Measurements from ENCODE around the gene NRL.

DNA sequence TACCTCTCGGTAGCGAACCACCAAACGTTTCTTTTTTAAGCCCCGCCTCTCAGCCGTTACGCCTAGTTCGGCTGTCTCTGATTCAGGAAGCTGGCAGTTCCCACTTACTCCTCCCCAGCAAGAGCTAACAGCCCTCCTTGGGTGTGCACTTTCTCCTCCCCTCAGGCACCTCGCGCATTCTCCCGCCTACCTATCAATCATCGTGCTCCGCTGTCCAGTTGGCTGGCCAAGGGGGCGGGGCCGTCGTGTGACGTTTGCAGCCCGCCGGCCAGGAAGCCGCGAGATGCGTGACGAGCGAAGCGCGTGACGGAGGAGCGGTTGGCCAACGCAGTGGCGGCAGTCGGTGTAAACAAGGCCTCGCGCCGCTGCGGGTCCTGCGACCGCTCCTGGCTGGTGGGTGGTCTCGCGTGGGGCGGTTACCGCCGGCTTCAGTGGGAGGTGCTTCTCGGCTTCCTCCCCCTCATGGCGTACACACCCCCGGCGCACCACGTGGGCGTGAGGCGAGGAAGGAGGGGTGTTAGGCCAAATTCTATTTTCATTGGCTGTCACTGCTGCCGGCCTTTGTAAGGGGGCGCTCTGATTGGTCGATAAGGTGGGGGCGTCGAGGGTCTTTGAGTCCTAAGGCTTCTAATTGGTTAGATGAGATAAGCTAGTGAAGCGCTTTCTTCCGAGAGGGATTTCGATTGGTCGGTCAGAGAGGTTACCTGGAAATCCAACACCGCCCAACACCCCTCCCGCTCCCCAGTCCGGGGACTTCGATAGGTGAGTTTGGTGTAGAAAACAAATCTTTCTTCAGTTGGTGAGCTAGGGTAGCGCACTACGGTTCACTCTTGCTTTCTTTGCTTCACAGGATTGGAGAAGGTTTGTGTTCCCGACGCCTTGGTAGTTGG, at the start of gene NRL, which contains the start of gene DCAF11:
- TF ChIP-seq POLR2A (IDR thresholded peaks at IDR 0.05), result peak in 1 of 2 donors; percentile 9
- peak in 2 of 12 donors; percentile 22 to 36 for TF ChIP-seq CTCF (IDR thresholded peaks at IDR 0.05)

Measured in heart left ventricle (tissue), 13 donors.